Endometrial microvascular endothelial cells (primary cell): ENCODE results near the gene OGFOD1. TPM values are rescaled to one million over a fixed set of nuclear protein-coding genes. Genes with fewer than 3 reads are reported as not detected.

ENCODE experiments used
- in situ Hi-C: cut with HindIII; loops from 2 replicates; pipeline ENCODE4 v1.10.0; 2017; ENCODE audit warnings: low sequenced_read_pairs, low pct_unique_long_range_greater_than_20kb; ENCODE audit errors: inconsistent ontology term
- total RNA-seq: library from RNA; depleted of rRNA; stranded (reverse); fragments of >200 nt; gene quantifications from one replicate; pipeline ENCODE4 v1.2.3, GENCODE V29; 2015; ENCODE audit errors: inconsistent ontology term

Gene OGFOD1
- 99.2 TPM for total RNA-seq

DNA sequence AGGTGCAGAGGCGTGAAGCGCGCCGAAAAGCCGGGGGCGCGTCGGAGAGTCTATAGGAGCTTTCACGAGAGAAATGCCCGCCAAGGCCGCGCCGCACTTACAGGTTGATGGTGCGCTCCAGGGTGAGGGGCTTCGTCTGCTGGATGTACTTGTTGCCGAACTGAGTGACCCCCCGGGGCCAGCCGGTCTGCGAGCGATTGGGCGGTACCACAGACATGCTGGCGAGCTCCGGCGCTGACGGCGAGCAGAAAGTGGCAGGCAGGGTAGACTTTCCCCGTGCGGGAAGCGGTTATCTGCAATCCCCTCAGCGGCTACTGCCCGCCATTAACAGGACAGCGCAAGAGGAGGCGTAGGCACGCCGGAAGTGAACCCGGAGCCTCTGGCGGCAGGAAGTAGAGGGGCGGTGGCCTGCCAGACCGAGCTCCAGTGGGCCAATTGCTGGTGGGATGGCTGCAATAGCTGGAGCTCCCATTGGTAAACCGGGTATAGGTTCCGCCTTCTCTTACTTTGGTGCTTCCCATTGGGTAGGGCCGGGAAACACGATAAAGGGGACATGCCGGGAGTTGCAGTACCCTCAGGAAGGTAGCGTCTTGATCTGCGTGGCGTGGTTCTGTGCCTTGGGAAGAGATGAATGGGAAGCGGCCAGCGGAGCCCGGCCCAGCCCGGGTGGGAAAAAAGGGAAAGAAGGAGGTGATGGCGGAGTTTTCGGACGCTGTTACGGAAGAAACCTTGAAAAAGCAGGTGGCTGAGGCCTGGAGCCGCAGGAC is at the start of gene OGFOD1, which contains the start of gene NUDT21:
OGFOD1 (plus strand) TSS at position 569 of the 767 bp plus-strand sequence; CDS start at position 628, 59 bp downstream.
NUDT21 (minus strand) TSS at position 347 of the 767 bp plus-strand sequence; CDS start at position 217, 130 bp downstream.
- in situ Hi-C loops = no loop called here

DNA sequence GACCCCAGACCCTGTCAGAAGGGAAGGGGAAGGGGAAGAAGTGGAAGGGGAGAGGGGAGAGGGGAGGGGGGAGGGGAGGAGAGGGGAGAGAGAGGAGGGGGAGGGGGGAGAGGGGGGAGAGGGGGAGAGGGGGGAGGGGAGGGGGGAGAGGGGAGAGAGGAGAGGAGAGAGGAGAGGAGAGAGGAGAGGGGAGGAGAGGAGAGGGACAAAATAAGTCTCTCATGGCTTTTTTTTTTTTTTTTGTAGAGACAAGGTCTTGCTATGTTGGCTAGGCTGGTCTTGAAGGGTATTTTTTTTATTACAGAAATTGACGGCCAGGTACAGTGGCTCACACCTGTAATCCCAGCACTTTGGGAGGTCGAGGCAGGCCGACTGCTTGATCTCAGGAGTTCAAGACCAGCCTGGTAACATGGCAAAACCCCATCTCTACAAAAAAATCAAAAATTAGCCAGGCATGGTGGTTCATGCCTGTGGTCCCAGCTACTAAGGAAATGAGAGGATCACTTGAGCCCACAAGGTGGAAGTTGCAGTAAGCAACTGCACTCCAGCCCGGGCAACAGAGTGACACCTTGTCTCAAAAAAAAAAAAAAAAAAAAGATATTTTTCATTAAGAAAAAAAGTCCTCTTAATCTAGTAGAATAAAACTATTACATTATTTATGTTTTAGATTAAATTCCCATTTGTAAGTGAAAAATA is 45.2 kb upstream of the OGFOD1 start:
- in situ Hi-C loops = no loop called here

DNA sequence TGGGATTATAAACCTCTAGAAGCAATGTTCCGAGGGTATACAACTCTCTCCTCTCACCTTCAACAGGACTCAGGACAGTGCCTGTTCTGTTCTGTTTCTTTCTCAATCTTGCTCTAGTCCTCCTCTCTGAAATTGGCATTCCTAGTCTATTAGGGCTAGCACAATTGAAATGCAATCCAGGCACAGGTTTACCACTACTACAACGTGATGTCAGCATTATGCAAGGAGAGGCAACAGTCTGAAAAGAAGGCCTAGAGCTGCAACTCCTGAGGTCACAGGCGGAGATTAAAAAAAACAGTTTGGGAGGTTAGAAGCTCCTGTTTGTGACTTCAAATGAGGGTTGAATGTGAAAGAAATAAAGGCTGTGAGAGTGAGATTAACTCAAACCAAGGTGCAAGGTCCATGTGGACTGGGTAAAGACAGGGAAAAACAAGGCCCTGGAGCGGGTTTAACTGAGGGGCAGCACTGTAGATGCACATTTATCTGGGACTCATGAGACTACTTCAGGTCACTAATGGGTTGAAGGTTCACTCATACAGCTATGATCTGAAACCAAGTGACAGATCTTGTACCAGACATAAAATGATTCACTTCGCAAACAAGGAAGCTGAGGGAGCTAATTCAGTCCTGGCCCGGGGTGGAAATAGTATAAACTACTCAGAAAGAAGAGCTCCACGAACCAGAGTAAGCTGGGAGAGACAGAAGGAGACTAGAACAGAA is 42.8 kb upstream of the OGFOD1 start:
- in situ Hi-C loops = no loop called here

DNA sequence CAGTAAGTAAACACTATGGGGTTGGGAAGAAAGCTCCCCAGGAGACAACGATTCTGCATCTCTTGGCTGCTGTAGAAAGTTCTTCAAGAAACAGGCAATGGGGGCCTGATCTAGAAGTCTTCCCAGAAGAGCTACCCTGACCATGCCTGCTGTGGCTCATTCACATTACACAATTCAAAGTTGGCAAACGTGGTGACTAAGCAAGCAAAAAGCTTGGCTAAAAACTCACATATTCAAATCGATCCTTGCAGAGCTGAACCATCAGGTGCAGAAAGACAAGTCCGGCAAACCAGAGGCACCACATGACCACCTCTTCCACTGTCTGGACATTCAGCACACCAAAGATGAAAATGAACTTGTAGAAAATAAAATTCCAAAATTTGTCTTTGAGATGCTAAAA is 42.2 kb upstream of the OGFOD1 start:
- in situ Hi-C loops = no loop called here

DNA sequence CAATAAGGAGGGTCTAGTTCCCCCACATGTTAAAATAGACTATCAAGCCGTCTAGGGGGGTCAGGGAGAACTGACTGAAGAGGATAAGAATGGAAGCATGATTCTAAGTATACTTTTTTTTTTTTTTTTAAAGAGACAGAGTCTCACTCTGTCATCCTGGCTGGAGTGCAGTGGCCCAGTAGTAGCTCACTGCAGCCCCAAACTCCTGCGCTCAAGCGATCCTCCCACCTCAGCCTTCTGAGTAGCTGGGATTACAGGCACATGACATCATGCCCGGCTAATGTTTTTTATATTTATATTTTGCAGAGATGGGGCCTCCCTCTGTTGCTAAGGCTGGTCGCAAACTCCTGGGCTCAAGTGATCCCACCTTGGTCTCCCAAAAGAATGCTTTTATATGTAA is 40.2 kb upstream of the OGFOD1 start:
- in situ Hi-C loops = no loop called here

DNA sequence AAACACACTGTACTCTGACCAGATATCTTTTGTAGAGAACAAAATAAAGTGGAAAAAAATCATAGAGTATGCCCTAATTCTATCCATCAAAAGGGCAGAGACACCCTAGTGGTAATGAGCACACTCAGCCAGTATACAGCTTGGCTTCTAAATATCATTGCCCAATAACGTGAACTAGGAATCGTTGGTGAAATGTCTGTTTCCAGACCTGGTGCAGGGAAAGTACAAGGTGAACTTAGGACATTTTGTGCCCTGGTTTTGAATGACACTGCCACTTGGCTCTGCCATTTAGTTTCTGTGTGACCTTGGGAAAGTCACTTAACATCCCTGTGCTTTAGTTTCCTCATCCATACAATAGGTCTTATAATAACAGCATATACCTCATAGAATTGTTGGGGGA is 39.7 kb upstream of the OGFOD1 start:
- in situ Hi-C loops = no loop called here

DNA sequence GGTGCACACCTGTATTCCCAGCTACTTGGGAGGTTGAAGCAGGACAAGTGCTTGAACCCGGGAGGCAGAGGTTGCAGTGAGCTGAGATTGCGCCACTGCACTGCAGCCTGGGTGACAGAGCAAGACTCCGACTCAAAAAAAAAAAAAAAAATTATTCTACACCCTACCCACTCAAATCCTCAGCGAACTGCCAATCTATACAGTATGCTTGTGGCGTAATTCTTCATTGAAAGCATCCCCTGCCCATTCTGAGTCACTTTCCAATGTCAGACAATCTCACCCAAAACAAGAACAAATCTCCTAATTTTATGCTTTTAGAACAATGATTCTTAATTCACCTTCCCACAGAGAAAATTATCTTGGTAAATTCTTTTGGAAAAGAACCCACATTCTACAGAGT is 38.0 kb upstream of the OGFOD1 start:
- in situ Hi-C loops = no loop called here

DNA sequence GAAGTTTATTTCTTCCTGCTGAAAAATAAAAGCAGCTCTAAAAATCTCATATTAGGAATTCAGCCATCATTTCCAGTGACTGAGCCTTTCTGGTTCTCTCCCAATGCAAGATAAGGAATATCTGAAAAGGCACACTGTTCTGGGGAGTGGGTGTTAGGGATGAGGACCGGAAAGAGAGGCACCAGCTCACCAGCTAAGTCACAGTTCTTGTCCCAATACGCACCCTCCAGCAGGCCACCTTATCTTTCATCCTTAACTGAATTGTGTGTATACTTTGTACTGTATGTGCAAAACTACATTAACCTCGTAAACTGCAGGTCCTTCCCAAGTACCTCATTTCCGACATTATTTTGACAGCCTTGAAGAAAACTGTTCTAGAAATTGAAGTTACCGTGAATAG is 37.0 kb upstream of the OGFOD1 start:
- in situ Hi-C loops = no loop called here

DNA sequence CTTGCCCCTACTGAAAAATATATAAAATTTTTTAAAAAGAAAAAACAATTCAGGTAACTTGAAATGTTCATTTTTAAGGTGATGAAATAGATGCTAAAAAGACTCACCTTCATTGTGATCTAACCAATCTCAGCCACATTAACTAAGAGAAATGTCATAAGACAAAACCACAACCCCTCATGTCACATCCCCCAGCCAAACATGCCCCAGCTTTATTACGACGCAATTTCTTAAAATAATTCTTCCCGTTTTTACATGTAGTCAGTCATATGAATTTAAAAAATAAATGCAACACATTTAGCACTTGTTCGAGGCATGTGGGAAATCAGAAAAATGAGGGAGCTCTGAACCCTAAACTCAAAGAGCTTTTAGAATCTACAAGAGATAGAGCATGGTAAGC is 35.5 kb upstream of the OGFOD1 start:
- in situ Hi-C loops = no loop called here

DNA sequence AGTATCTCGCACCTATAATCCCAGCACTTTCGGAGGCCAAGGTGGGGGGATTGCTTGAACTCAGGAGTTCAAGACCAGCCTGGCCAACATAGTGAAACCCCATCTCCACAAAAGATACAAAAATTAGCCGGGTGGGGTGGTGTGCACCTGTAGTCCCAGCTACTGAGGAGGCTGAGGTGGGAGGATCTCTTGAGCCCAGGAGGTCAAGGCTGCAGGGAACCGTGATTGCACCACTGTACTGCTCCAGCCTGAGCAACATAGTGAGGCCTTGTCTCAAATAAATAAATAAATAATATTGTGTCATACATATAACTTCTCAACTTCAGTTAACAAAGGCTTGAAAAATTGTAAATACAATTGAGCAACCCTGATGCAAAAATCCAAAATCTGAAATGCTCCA is 34.2 kb upstream of the OGFOD1 start:
- in situ Hi-C loops = no loop called here

DNA sequence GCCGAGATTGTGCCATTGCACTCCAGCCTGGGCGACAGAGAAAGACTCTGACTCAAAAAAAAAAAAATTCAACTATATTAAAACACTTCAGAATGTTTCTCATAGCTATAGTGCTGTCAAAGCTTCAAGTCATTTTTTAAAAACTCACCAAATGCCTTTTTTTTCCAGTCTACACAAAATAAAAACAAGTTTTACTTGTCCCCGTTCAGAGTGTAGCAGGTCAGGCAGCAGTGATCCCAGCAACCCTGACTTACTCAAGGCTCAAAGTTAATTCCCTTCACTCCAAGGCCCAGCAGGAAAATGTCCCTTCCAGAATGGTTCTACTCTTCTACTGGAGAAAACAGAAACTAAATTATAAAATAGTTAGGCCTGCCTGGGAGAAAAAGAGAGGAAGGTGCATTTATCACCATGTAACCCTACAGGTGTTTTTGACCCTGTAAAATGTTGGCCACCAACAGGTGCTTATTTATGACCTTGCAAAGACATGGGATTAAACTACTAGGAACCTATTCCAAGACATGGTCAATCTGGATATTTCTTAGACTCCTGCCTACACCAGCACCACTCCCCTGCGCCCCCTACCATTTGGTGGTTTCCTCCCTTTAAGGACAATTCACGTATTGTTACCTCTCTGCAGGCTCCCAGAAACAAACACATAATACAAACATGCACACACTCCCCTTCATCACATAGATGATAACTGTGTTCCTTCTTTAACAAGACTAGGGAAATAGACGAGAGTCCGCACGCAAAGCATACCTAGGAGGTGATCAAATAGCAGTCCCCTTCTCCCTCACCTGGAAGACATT is 31.4 kb upstream of the OGFOD1 start:
- in situ Hi-C loops = no loop called here

DNA sequence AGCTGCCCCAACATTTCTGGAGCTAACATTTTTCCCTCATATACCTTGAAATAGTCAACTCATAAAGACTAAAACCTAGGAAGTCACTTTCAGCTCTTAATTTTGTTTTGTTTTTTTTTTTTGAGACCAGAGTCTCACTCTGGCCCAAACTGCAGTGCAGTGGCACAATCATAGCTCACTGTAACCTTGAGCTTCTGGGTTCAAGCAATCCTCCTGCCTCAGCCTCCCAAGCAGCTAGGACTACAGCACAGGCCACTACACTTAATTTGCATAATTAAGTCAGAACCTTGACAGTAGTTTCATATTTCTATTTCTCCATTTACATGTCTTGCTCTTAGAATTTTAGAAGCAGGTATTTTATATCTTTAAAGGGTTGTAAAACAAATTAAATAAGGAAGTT is 30.7 kb upstream of the OGFOD1 start:
- in situ Hi-C loops = no loop called here

DNA sequence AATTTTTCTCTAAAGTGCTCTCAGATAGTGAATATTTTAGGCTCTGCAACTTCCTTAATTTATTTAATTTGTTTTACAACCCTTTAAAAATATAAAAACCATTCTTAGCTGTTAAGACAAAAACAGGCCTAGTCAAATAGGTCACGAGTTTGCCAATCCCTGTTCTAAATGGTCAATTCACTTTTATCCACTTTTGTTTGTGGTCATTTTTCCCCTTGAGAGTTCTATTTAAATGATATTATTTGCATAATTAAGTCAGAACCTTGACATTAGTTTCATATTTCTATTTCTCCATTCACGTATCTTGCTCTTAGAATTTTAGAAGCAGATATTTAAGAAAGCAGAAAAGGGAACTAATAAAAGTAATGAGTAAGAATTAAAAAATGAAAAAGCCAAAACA is 30.0 kb upstream of the OGFOD1 start:
- in situ Hi-C loops = no loop called here

DNA sequence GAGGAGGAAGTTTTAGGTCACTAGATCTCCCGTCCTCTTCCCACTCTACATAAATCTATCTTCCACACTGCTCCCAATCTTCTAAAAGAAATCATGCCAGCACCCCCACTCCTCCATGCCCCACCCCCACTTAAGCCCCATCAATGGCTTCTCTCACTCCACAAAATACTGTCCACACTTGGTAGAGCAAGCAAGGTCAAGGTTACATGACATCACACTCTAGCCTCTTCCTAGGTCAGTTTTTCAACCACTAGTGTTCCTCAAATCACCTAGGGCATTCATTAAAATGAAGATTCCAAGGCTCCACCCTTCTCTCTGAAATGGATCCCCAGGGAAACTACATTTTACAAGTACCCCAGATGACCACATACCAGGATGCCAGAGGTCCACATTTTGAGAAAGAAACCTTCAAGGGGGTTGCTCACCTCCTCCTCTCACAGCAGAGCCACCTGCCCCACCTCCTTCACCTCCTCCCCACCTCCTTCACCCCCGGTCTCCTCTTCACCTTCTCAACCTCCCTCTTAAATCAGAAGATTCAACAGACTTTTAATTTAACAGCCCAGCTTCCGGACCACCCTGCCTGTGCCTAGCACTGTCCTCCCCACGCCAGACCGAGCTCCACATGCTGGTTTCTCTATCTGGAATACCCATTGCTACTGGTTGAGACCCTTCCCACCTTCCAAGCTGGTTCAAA is 29.2 kb upstream of the OGFOD1 start:
- in situ Hi-C loops = no loop called here

DNA sequence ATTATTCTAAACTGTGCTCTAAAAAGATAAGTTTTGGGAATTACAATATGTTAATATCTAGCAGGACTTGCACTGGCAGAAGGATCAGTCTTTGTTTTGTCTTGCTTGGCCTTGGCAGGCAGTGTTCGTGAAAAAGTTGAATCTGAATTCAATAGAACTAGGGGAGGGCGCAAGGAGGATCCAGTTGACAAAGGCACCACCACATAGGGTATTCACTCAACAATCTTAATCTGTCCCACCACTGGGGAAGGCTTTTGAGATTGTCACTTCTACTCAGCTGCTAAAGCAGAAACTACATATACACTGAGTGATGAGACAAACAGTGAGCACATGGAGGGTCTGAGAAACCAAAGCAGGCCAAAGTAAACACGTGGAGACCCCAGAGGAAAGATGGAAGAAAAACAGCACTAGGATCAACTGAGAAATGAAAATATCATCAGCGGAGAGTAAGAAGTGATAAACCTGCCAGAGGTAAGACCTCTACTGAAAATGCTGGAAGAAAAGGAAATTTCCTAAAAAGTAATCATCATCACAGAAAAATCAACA is 28.4 kb upstream of the OGFOD1 start:
- in situ Hi-C loops = no loop called here

DNA sequence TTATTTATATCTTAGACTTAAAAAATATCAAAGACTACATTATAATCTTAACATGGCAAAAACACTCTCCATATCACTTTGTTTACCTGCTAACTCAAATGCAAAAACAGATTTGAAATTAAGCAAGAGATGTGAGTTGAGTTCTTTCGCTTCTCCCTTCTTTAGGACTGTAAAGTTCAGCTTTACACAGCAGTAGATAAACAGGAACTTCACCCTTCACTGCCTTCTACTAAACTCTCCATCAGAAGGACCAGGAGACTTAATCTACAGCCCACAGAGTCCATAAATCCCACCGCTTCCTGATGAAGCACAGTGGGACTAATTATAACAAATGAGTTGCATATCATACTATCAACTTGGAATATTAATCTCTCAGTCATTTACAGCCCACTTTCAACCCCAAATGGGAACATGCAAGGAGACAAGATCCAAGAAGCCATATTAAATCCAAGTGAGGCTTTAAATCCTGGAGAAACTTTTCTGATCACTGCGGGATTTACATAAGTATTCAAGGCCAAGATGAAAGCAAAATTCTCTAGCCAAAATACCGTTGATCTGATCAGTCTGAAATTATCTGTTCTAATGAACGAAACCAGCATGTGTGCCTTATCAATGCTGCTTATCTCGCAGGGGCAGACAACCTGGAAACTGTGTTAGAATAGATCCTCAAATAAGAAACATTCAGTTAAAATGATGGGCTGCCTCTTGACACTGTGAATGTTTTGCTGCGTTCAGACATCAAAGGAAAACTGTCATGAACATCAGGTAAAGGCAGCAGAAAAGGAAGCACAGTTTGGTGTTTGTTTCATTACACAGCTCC is 27.6 kb upstream of the OGFOD1 start:
- in situ Hi-C loops = no loop called here

DNA sequence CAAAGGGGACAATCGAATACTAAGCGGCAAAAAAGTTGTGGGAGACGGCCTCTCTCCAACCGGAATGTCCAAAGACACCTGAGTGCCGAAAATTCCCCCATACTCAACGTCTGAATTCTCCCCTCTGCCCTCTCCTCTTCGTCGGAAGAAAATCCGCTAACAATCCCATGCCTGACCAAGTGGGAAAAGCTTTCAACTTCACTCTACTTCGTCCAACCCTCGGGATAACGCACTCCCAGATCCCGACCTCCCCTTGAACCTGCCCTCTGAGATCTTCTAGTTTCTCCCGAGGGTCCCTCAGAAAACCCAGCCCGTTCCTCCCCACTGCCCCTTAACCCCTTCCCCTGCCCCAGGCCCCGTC is 27.0 kb upstream of the OGFOD1 start:
- in situ Hi-C loops = no loop called here
